GM21447 (cell line): ENCODE measurements around the gene AKAP6.

Experiments used
- ATAC-seq: cut with Tn5 transposase; IDR thresholded peaks from one replicate; pipeline ENCODE4 v1.9.1; 2021; ENCODE audit not compliant: unreplicated experiment

AKAP6 gene

GRCh38 chr14:32657081-32657480 lies 328.0 kb downstream of the AKAP6 start:
- ATAC-seq = no peak

GRCh38 chr14:32661216-32661615 lies 332.1 kb downstream of the AKAP6 start:
- ATAC-seq = no peak

GRCh38 chr14:32662211-32662610 lies 333.1 kb downstream of the AKAP6 start:
- no peak for ATAC-seq

- no peak for ATAC-seq
Observed at GRCh38 chr14:32666308-32666707, 337.2 kb downstream of the AKAP6 start.

- no peak for ATAC-seq
Observed at GRCh38 chr14:32667287-32667686, 338.2 kb downstream of the AKAP6 start.

GRCh38 chr14:32667791-32668190 lies 338.7 kb downstream of the AKAP6 start:
- ATAC-seq = no peak

GRCh38 chr14:32669391-32669790 lies 340.3 kb downstream of the AKAP6 start:
- ATAC-seq = no peak

GRCh38 chr14:32675433-32675832 lies 346.3 kb downstream of the AKAP6 start:
- ATAC-seq = no peak

GRCh38 chr14:32677129-32677780 lies 348.2 kb downstream of the AKAP6 start:
- ATAC-seq = no peak

GRCh38 chr14:32678088-32678487 lies 349.0 kb downstream of the AKAP6 start:
- no peak for ATAC-seq

GRCh38 chr14:32679927-32680612 lies 351.0 kb downstream of the AKAP6 start:
- no peak for ATAC-seq

- ATAC-seq = no peak
Observed at GRCh38 chr14:32681598-32681997, 352.5 kb downstream of the AKAP6 start.

GRCh38 chr14:32682214-32682613 lies 353.1 kb downstream of the AKAP6 start:
- ATAC-seq = no peak

GRCh38 chr14:32683679-32684078 lies 354.6 kb downstream of the AKAP6 start:
- no peak for ATAC-seq

GRCh38 chr14:32688941-32689340 lies 359.8 kb downstream of the AKAP6 start:
- no peak for ATAC-seq

- no peak for ATAC-seq
Observed at GRCh38 chr14:32692441-32692840, 363.3 kb downstream of the AKAP6 start.

GRCh38 chr14:32693114-32693513 lies 364.0 kb downstream of the AKAP6 start:
- ATAC-seq = no peak

- no peak for ATAC-seq
Observed at GRCh38 chr14:32694795-32695449, 365.8 kb downstream of the AKAP6 start.

GRCh38 chr14:32696325-32697091 lies 367.4 kb downstream of the AKAP6 start:
- no peak for ATAC-seq

GRCh38 chr14:32697114-32697513 lies 368.0 kb downstream of the AKAP6 start:
- no peak for ATAC-seq

GRCh38 chr14:32697704-32698103 lies 368.6 kb downstream of the AKAP6 start:
- no peak for ATAC-seq
